Sigmoid colon (tissue), 7 donors: ENCODE measurements around the gene CRYBG1. TPM values are rescaled to one million over a fixed set of nuclear protein-coding genes. Genes with fewer than 3 reads are reported as not detected.
A peak's percentile ranks its signal among the peaks of the same experiment; 100 is the strongest.

Experiments used
- DNase-seq: peaks from one replicate; pipeline ENCODE4 v3.0.0-alpha.2; 2019
- H3K27ac ChIP-seq, 4 donors: fragments of 200-600 bp; sonication (generic); one replicate each; pipeline ENCODE4 v1.5.1; 2016 to 2019; ENCODE audit warnings: mild to moderate bottlenecking in 1 of 4
- H3K27me3 ChIP-seq, 3 donors: fragments of 200-600 bp; sonication (generic); one replicate each; pipeline ENCODE4 v1.5.1; 2019; ENCODE audit warnings: mild to moderate bottlenecking in 1 of 3
- H3K36me3 ChIP-seq, 4 donors: fragments of 200-600 bp; sonication (generic); one replicate each; pipeline ENCODE4 v1.5.1; 2016 to 2019
- H3K4me1 ChIP-seq, 4 donors: fragments of 200-600 bp; sonication (generic); one replicate each; pipeline ENCODE4 v1.5.1; 2017 to 2019
- H3K4me3 ChIP-seq, 4 donors: fragments of 200-600 bp; sonication (generic); one replicate each; pipeline ENCODE4 v1.5.1; 2017 to 2019; ENCODE audit warnings: mild to moderate bottlenecking in 2 of 4, moderate library complexity in 1 of 4
- H3K9me3 ChIP-seq, 4 donors: fragments of 200-600 bp in 3 of 4; sonication (generic) in 3 of 4; one replicate each; pipeline versions ENCODE4 v1.5.1 to v1.6.1; 2013 to 2019
- EP300 ChIP-seq, 4 donors: sonication (generic); formaldehyde crosslinking; IDR thresholded peaks; one replicate each; pipeline ENCODE4 v1.6.1; 2017; ENCODE audit warnings: antibody characterized with exemption in 4 of 4
- POLR2A ChIP-seq, 2 donors: fragments of 450-650 bp; IDR thresholded peaks; one replicate each; pipeline ENCODE4 v1.6.1; 2016; ENCODE audit warnings: antibody characterized with exemption in 2 of 2, mild to moderate bottlenecking in 2 of 2, moderate library complexity in 2 of 2
- POLR2AphosphoS5 ChIP-seq, 4 donors: sonication (generic); formaldehyde crosslinking; IDR thresholded peaks; one replicate each; pipeline ENCODE4 v1.6.1; 2017; ENCODE audit warnings: antibody characterized with exemption in 4 of 4
- WGBS, 2 donors: extraction: QIAGEN DNeasy Blood & Tissue Kit; methylation state at CpG; one replicate each; pipeline ENCODE4 v1.1.7; 2013; 5-methylcytosine and 5-hydroxymethylcytosine counted together
- intact Hi-C: fragments of 100-400 bp; cut with DNase I; formaldehyde crosslinking; loops from one replicate; pipeline ENCODE4 v1.15.1; 2023
- polyA plus RNA-seq, 3 donors: library from polyadenylated mRNA; stranded (reverse); fragments of 200-250 nt; gene quantifications; one replicate each; pipeline ENCODE4 v1.2.3, GENCODE V29; 2013
- total RNA-seq, 4 donors: library from RNA; depleted of rRNA; stranded (reverse); fragments of >200 nt; gene quantifications; one replicate each; pipeline ENCODE4 v1.1.0, GENCODE V29; 2016
- TF ChIP-seq, protein P1 (sequence below), 4 experiments: fragments of 450-650 bp in 3 of 4; fragments of 200-600 bp in 1 of 4; IDR thresholded peaks; one replicate each; pipeline ENCODE4 v1.5.1; 2016 to 2019; ENCODE audit warnings: antibody characterized with exemption in 4 of 4, mild to moderate bottlenecking in 3 of 4, moderate library complexity in 2 of 4
- donor health status: healthy with polysubstance abuse.
- donor health status: Bipolar disorder and iron deficiency.
- donor health status: healthy.

The CRYBG1 gene
- total and polyA plus RNA-seq, 7 donors = 5.8 to 26.5 (median 10.2) TPM

DNA sequence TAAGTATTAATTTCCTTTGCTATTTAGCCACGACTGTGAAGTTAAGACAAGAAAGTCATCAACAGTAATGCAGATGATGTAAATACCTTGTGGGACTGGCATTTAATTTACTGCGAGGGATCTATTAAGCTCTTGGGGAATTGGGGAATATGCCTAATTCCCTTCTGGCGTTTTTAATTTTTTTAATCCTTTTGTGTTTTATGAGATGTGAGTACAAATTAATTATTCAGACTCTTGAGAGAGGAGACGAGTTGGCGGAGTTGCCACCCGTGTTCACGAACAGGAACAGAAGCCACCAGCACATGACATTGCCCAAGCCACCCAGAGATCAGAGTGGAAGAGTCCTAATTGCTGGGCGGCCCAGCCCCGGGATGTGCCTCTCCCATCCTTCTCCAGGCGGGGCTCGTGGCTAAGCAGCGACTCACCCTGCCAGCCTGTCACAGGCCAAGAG, 533 bp upstream of the CRYBG1 start:
- 16 to 28% methylated on average over 12 of the region's 12 CpGs for WGBS, 2 donors
- peak overlapping the region; percentile 34 to 63 (median 56) for H3K4me3 ChIP-seq
- DNase-seq = no peak
- peaks cover 0 to 18% (median 13%) of the 10 kb centered on the region in 4 donors for H3K4me1 ChIP-seq
- peaks cover 0 to 42% (median 26%) of the 10 kb centered on the region in 3 donors for H3K27me3 ChIP-seq
- H3K9me3 ChIP-seq = no peaks in the 10 kb centered on the region
- H3K36me3 ChIP-seq = no peaks in the 10 kb centered on the region
- TF ChIP-seq, protein P1, sequence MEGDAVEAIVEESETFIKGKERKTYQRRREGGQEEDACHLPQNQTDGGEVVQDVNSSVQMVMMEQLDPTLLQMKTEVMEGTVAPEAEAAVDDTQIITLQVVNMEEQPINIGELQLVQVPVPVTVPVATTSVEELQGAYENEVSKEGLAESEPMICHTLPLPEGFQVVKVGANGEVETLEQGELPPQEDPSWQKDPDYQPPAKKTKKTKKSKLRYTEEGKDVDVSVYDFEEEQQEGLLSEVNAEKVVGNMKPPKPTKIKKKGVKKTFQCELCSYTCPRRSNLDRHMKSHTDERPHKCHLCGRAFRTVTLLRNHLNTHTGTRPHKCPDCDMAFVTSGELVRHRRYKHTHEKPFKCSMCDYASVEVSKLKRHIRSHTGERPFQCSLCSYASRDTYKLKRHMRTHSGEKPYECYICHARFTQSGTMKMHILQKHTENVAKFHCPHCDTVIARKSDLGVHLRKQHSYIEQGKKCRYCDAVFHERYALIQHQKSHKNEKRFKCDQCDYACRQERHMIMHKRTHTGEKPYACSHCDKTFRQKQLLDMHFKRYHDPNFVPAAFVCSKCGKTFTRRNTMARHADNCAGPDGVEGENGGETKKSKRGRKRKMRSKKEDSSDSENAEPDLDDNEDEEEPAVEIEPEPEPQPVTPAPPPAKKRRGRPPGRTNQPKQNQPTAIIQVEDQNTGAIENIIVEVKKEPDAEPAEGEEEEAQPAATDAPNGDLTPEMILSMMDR (IDR thresholded peaks at IDR 0.05) = no peak
- no peak for TF ChIP-seq POLR2AphosphoS5 (IDR thresholded peaks at IDR 0.05)
- TF ChIP-seq POLR2A (IDR thresholded peaks at IDR 0.05) = no peak
- TF ChIP-seq EP300 (IDR thresholded peaks at IDR 0.05) = no peak
- H3K27ac ChIP-seq = peak overlapping the region in 3 of 4 donors; percentile 61 to 65 (median 65)
- intact Hi-C loops = loop anchor here (2.0 to 5.0 kb wide), 3 partner anchors 77 to 207 kb away; no protein-coding TSS in a partner anchor

DNA sequence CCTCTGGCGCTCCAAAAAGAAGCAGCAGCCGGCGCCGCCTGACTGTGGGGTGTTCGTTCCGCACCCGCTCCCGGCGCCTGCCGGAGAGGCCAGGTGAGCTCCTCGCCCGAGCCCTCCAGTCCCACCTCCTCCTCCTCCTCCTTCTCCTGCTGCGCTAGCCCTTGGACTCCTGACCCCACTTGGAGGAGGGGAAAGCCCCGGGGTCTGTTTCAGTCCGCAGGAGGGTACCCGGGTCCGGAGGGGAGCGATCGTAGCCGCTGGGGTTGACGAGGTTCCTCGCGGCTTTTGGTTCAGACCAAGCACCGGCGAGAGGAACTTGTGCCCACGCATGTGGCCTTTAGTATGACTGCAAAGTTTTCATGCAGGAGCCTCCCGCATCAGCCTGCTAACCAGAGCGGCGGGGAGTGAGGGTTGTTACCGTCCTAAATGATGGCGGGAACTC, 493 bp downstream of the CRYBG1 start:
- no peak for DNase-seq
- Histone ChIP-seq H3K27ac (peak overlapping the region in 3 of 4 donors; percentile 61 to 65 (median 65)), H3K27me3 (peaks cover 0 to 42% (median 26%) of the 10 kb centered on the region in 3 donors), H3K4me3 (peak overlapping the region; percentile 34 to 63 (median 56)), H3K9me3 (no peaks in the 10 kb centered on the region), H3K4me1 (peaks cover 0 to 18% (median 13%) of the 10 kb centered on the region in 4 donors), H3K36me3 (no peaks in the 10 kb centered on the region)
- WGBS, 2 donors = 1% methylated on average over 31 of the region's 31 CpGs
- TF ChIP-seq POLR2A (IDR thresholded peaks at IDR 0.05) = no peak
- TF ChIP-seq POLR2AphosphoS5 (IDR thresholded peaks at IDR 0.05) = no peak
- TF ChIP-seq, protein P1 (IDR thresholded peaks at IDR 0.05) = no peak
- TF ChIP-seq EP300 (IDR thresholded peaks at IDR 0.05) = no peak
- intact Hi-C loops = loop anchor here (2.0 to 5.0 kb wide), 3 partner anchors 76 to 206 kb away; no protein-coding TSS in a partner anchor

DNA sequence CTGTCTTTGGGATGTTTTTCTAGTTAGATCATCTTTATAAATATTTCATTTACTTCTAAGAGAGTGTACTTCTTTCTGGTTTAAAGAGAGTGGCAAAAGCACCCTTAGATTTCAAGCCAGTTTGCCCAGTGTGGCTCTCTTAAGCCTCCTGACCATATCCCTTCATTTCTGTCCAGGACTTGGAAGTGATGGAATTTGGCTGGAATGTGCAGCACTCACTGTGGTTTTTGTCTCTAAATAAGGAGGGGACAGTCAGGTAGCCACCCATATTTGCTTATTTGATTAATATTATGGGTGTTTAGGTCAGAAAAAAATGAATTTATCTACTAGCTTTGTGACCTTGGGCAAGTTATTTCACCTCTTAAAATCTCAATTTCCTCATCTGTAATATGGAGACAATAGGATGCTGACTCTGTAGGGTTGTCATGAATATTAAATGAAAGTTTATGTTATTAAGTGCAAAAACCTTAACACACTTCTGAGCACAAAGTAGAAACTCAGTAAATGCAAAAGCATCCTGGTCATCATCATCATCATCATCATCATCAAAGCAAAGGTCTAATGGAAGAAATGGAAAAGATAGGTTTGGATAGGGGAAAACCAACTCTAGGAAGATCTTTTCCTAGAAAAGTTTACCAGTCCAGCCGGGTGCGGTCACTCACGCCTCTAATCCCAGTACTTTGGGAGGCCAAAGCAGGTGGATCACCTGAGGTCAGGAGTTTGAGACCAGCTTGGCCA, 3.1 kb downstream of the CRYBG1 start:
- Histone ChIP-seq H3K36me3 (no peaks in the 10 kb centered on the region), H3K4me1 (peaks cover 0 to 18% (median 13%) of the 10 kb centered on the region in 4 donors), H3K4me3 (no peak overlapping the region), H3K9me3 (no peaks in the 10 kb centered on the region), H3K27me3 (peaks cover 0 to 26% (median 25%) of the 10 kb centered on the region in 3 donors), H3K27ac (peak overlapping the region in 1 of 4 donors; percentile 24)
- 94 to 98% methylated on average over 3 of the region's 3 CpGs for WGBS, 2 donors
- DNase-seq = no peak
- intact Hi-C loops = loop anchor here (5.0 kb wide), 2 partner anchors 149 to 204 kb away; no protein-coding TSS in a partner anchor
- TF ChIP-seq POLR2A (IDR thresholded peaks at IDR 0.05) (no peak), EP300 (IDR thresholded peaks at IDR 0.05) (no peak), POLR2AphosphoS5 (IDR thresholded peaks at IDR 0.05) (no peak)
- TF ChIP-seq, protein P1 (IDR thresholded peaks at IDR 0.05) = no peak

DNA sequence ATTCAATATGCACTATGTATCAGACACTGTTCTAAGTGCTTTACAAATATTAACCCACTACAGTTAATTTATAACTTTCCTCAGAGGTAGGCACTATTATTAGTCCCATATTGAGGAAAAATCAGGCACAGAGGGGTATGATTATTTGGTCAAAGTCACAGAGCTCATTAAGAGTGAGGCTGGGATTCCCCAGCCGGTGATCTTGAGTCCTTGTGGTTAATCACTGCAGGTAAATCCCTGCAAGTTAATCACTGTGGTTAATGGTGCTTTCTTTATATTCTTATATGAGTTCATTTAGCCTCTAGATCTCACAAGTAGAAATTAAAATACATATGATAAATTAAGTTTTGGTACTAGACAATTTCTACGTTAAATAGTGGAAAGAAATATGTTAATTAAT, 9.2 kb downstream of the CRYBG1 start:
- Histone ChIP-seq H3K27me3 (no peaks in the 10 kb centered on the region), H3K4me3 (no peak overlapping the region), H3K9me3 (no peaks in the 10 kb centered on the region), H3K27ac (peak overlapping the region in 1 of 4 donors; percentile 68), H3K4me1 (peaks cover 0 to 16% (median 4%) of the 10 kb centered on the region in 4 donors), H3K36me3 (no peaks in the 10 kb centered on the region)
- TF ChIP-seq, protein P1 (IDR thresholded peaks at IDR 0.05) = no peak
- no peak for TF ChIP-seq EP300 (IDR thresholded peaks at IDR 0.05)
- DNase-seq = no peak
- WGBS, 2 donors = 71 to 72% methylated on average over 2 of the region's 2 CpGs
- intact Hi-C loops = no loop called here
